GM19043 (cell line): Measurements from ENCODE around the gene OSM.

Experiments used
- ATAC-seq: cut with Tn5 transposase; IDR thresholded peaks from one replicate; pipeline ENCODE4 v1.9.1; 2021; ENCODE audit warnings: low read depth; ENCODE audit not compliant: unreplicated experiment

OSM gene

GRCh38 chr22:30212996-30213441 is 53.6 kb downstream of the OSM start:
- no peak for ATAC-seq
